Measurements from ENCODE around the gene SLCO2B1. TPM values are rescaled to one million over a fixed set of nuclear protein-coding genes. Genes with fewer than 3 reads are reported as not detected.

Gene SLCO2B1
- total RNA-seq, 3 donors from 2014 or later (not counting 1 experiment from before 2014, with no cell fraction given) = not detected

DNA sequence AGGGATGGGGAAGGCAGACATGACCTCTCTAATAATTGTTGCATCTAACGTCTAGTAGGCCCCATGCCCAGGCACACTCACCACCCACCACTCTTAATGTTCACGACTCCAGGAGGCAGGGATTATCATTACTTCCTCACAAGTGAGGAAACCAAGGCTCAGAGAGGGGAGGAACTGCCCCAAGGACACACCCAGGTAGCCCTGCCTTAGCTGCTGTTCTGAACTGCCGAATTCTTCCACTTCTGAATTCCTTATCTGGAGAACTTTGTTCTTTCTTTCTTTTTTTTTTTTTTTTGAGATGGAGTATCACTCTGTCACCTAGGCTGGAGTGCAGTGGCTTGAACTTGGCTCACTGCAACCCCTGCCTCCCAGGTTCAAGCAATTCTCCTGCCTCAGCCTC is 16.7 kb downstream of the SLCO2B1 start:
- intact Hi-C loops (cut with micrococcal nuclease) = no loop called here
- Mint-ChIP-seq H3K4me1 (no peaks in the 10 kb centered on the region), H3K36me3 (no peaks in the 10 kb centered on the region), H3K27me3 (ENCODE audit: low read depth in 2 of 2) (no peaks in the 10 kb centered on the region), H3K9me3 (no peaks in the 10 kb centered on the region), H3K27ac (no peak overlapping the region), H3K4me3 (no peak overlapping the region)
- TF ChIP-seq, protein P1, sequence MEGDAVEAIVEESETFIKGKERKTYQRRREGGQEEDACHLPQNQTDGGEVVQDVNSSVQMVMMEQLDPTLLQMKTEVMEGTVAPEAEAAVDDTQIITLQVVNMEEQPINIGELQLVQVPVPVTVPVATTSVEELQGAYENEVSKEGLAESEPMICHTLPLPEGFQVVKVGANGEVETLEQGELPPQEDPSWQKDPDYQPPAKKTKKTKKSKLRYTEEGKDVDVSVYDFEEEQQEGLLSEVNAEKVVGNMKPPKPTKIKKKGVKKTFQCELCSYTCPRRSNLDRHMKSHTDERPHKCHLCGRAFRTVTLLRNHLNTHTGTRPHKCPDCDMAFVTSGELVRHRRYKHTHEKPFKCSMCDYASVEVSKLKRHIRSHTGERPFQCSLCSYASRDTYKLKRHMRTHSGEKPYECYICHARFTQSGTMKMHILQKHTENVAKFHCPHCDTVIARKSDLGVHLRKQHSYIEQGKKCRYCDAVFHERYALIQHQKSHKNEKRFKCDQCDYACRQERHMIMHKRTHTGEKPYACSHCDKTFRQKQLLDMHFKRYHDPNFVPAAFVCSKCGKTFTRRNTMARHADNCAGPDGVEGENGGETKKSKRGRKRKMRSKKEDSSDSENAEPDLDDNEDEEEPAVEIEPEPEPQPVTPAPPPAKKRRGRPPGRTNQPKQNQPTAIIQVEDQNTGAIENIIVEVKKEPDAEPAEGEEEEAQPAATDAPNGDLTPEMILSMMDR (IDR thresholded peaks at IDR 0.05) = no peak
- H3K4me3 ChIP-seq (ENCODE audit: low read length) = no peak overlapping the region
- H3K4me1 ChIP-seq (ENCODE audit: control insufficient read depth, insufficient read depth, low read length) = no peaks in the 10 kb centered on the region
- WGBS (ENCODE audit: insufficient coverage) = 65% methylated on average over 3 of the region's 3 CpGs
- no peaks in the 10 kb centered on the region for H3K9me3 ChIP-seq (ENCODE audit: control insufficient read depth, insufficient read depth, low read length)
- ATAC-seq = no peak
- no peaks in the 10 kb centered on the region for H3K36me3 ChIP-seq (ENCODE audit: control insufficient read depth, insufficient read depth, low read length)
- H3K27ac ChIP-seq (ENCODE audit: low read length) = no peak overlapping the region
- no peaks in the 10 kb centered on the region for H3K27me3 ChIP-seq (ENCODE audit: control insufficient read depth, insufficient read depth, low read length)
- no peak for DNase-seq

DNA sequence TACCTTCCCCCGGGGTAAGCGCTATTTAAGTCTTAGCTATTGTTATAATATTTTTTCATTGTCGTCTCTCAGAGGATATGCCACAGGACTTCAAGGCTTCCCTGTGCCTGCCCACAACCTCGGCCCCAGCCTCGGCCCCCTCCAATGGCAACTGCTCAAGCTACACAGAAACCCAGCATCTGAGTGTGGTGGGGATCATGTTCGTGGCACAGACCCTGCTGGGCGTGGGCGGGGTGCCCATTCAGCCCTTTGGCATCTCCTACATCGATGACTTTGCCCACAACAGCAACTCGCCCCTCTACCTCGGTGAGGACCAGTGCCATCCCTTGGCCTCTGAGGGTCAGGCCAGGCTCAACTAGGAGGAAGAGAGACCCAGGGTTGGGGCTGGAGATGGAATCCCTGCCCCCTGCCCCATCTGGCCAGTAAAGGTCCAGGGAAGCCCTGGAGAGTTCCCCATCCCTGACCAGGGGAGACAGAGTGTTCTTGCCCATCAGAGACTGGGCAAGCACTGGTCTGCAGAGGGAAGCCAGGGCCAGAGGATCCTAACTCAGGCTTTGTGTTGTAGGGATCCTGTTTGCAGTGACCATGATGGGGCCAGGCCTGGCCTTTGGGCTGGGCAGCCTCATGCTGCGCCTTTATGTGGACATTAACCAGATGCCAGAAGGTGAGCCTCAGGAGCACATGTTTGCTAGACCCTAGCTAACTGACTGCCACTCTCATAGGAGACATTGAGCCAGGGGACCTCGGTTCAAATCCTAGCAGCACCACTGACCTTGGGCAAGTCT is 18.4 kb downstream of the SLCO2B1 start:
- no peaks in the 10 kb centered on the region for H3K27me3 ChIP-seq (ENCODE audit: control insufficient read depth, insufficient read depth, low read length)
- no peaks in the 10 kb centered on the region for H3K36me3 ChIP-seq (ENCODE audit: control insufficient read depth, insufficient read depth, low read length)
- DNase-seq (no peak), ATAC-seq (no peak)
- intact Hi-C loops (cut with micrococcal nuclease) = no loop called here
- Mint-ChIP-seq H3K27me3 (ENCODE audit: low read depth in 2 of 2) (no peaks in the 10 kb centered on the region), H3K4me1 (peaks cover 0 to 2% of the 10 kb centered on the region in 2 donors), H3K9me3 (no peaks in the 10 kb centered on the region), H3K36me3 (no peaks in the 10 kb centered on the region), H3K4me3 (no peak overlapping the region), H3K27ac (no peak overlapping the region)
- no peak overlapping the region for H3K4me3 ChIP-seq (ENCODE audit: low read length)
- no peaks in the 10 kb centered on the region for H3K4me1 ChIP-seq (ENCODE audit: control insufficient read depth, insufficient read depth, low read length)
- H3K27ac ChIP-seq (ENCODE audit: low read length) = no peak overlapping the region
- TF ChIP-seq, protein P1 (IDR thresholded peaks at IDR 0.05) = no peak
- 81% methylated on average over 13 of the region's 13 CpGs for WGBS (ENCODE audit: insufficient coverage)
- H3K9me3 ChIP-seq (ENCODE audit: control insufficient read depth, insufficient read depth, low read length) = no peaks in the 10 kb centered on the region

DNA sequence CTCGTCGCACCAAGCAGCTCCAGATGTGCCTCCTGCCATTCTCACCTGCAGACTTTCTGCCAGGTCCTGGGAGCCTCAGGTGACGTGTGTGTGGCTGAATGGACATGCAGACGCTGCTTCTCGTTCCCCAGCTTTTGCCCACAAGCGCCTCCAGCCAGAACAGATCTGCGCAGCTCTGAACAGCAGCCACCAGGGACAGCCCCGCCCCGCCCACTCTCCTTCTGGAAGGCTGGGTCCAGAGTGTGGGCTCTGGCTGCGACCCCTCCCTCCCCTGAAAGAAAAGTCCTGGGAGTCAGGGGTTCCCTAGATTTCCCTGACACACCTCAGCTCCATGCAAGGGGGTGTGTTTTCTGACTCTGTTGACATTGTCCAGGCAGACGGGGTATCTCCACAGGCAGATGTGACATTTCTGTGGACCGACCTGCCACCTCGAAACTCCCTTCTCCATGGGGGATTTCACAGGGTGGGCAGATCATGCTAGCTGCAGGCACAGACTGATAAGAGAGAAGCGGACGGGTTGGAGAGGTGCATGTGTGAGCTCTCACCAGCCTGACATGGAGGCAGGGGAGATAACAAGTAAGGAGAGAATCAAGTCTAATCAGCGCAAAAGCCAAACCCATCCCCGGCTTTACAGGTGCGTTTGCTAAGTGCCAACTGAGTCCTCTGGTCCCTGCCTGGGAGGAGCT is 19.8 kb downstream of the SLCO2B1 start:
- Mint-ChIP-seq H3K9me3 (no peaks in the 10 kb centered on the region), H3K4me1 (peaks cover 0 to 7% of the 10 kb centered on the region in 2 donors), H3K4me3 (no peak overlapping the region), H3K27me3 (ENCODE audit: low read depth in 2 of 2) (no peaks in the 10 kb centered on the region), H3K36me3 (no peaks in the 10 kb centered on the region), H3K27ac (no peak overlapping the region)
- TF ChIP-seq, protein P1 (IDR thresholded peaks at IDR 0.05) = no peak
- H3K27me3 ChIP-seq (ENCODE audit: control insufficient read depth, insufficient read depth, low read length) = no peaks in the 10 kb centered on the region
- H3K9me3 ChIP-seq (ENCODE audit: control insufficient read depth, insufficient read depth, low read length) = no peaks in the 10 kb centered on the region
- intact Hi-C loops (cut with micrococcal nuclease) = no loop called here
- no peak overlapping the region for H3K27ac ChIP-seq (ENCODE audit: low read length)
- 86% methylated on average over 18 of the region's 18 CpGs for WGBS (ENCODE audit: insufficient coverage)
- H3K36me3 ChIP-seq (ENCODE audit: control insufficient read depth, insufficient read depth, low read length) = no peaks in the 10 kb centered on the region
- H3K4me3 ChIP-seq (ENCODE audit: low read length) = no peak overlapping the region
- peaks cover 4% of the 10 kb centered on the region for H3K4me1 ChIP-seq (ENCODE audit: control insufficient read depth, insufficient read depth, low read length)
- ATAC-seq (no peak), DNase-seq (no peak)

Data from natural killer cell (primary cell).